GM21390 (cell line): Measurements from ENCODE around the gene STK32B.

Experiments
- ATAC-seq: cut with Tn5 transposase; IDR thresholded peaks from one replicate; pipeline ENCODE4 v1.9.1; 2021; ENCODE audit not compliant: unreplicated experiment

The STK32B gene

GRCh38 chr4:5500165-5500564 lies 448.9 kb downstream of the STK32B start:
- ATAC-seq = no peak

- no peak for ATAC-seq
Measured at GRCh38 chr4:5503336-5503936, 452.2 kb downstream of the STK32B start.

DNA sequence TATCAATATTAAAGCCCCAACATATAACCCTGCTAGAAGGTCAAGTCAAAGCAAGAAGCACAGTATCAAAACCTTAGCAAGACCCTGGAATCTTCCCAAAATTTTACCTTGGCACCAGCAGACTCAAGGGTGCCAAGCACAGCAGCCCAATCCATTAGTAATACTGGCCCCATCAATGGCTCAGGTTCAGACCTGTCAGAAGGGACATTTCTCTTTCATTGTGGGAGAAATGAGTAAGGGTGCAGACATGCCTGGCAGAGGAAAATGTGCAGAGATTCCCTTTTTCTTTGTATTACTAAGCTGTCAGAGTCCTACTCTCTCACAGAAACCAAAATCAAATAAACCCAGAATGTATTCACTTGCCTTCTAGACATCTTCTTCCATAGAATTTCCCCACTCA lies 453.2 kb downstream of the STK32B start:
- ATAC-seq = no peak

GRCh38 chr4:5510504-5510903 lies 459.2 kb downstream of the STK32B start:
- no peak for ATAC-seq

GRCh38 chr4:5511791-5512190 lies 460.5 kb downstream of the STK32B start:
- ATAC-seq = no peak

GRCh38 chr4:5515646-5516045 lies 464.4 kb downstream of the STK32B start:
- no peak for ATAC-seq

- no peak for ATAC-seq
Measured at GRCh38 chr4:5517372-5517771, 466.1 kb downstream of the STK32B start.

GRCh38 chr4:5524446-5525299 lies 473.4 kb downstream of the STK32B start:
- no peak for ATAC-seq

DNA sequence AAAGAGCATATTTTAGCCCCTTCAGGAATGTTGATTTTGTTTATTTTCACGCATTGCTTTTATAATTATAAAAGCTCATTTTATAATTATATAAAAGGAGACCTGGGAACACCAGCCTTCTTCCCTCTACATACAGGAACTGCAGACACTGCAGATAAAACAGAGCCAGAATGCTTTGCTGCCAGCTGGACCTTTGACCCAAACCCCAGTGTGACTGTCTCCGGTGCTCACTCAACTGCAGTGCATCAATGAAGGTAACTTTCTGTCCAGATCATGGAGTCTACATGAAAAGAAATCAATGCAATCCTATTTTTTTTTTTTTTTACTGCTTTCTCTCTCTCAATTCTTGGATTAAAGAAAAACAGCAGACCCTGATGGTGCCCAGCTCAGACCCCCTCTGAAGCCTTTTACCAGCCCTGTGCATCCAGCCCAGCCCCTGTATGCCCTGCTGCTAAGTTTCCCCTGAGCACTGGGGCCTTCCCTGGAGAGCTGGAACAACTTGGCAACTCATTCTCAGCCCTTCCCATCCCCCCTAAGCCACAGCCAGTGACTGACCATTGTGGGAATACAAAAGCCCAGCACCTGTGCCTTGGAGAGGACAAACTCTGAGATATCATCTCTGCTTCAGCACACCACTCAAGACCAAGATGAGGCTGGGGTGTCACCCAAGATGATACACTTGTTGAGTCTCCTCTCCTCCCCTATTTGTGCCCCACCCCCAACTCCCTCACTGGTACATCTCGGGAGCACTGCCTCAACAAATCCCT lies 475.0 kb downstream of the STK32B start:
- no peak for ATAC-seq

GRCh38 chr4:5527211-5527610 lies 475.9 kb downstream of the STK32B start:
- no peak for ATAC-seq

DNA sequence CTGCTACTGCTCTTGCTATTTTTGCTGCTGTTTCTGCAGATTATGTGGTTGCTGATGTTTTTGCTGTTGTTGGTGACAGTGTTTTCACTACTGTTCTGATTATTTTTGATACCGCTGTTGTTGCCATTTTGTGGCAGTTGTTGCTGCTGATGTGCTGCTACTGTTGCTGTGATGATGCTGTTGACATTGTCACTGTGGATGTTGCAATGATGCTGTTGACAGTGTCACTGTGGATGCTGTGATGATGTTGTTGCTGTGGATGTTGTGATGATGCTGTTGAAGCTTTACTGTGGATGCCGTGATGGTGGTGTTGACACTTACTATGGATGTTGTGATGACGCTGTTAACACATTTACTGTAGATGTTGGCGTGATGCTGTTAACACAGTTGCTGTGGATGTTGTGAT lies 476.8 kb downstream of the STK32B start:
- no peak for ATAC-seq

GRCh38 chr4:5532100-5532499 lies 480.8 kb downstream of the STK32B start:
- ATAC-seq = no peak

DNA sequence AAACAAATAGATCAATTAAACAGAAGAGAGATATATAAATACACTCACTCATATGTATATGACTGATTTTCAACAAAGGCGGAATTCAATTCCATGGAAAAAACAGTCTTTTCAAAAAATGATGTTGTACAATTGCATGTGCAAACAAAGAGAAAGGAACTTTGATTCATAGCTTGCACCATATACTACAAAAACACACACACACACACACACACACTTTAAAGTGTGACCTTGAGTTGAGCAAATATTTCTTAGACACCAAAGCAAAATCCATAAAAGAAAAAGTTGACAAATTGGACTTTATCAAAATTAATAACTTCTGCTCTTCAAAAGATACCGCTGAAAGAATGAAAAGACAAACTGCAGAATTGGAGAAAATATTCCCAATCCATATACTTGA lies 488.3 kb downstream of the STK32B start:
- ATAC-seq = no peak

- ATAC-seq = no peak
Measured at GRCh38 chr4:5541169-5541568, 489.9 kb downstream of the STK32B start.

DNA sequence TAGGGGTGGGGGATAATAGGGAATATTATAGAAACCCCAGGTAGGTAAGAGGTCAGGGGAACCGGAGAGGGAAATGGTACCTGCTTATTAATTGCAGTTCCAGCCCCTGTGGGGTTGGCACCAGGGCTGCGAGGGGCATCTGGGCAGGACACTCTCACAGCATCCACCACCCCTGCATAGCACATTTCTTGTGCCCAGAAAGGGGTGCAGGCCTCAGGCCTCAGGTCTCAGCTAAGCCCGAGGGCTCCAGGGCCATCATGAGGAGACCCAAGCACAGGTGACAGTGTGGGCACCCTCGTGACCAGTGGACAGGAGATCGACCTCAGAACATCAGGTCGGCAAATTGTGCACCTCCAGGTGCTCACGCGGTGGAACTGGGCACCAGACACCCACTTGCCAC lies 492.4 kb downstream of the STK32B start:
- ATAC-seq = no peak

GRCh38 chr4:5544762-5545161 lies 493.5 kb downstream of the STK32B start:
- no peak for ATAC-seq

GRCh38 chr4:5545271-5545670 lies 494.0 kb downstream of the STK32B start:
- no peak for ATAC-seq

GRCh38 chr4:5547651-5548249 lies 496.5 kb downstream of the STK32B start:
- no peak for ATAC-seq
